NAMALWA (cell line): ENCODE results near the gene HOXA10.

Experiments
- DNase-seq: peaks from one replicate; pipeline ENCODE4 v3.0.0-alpha.2; 2015; ENCODE audit warnings: low spot score

Gene HOXA10

DNA sequence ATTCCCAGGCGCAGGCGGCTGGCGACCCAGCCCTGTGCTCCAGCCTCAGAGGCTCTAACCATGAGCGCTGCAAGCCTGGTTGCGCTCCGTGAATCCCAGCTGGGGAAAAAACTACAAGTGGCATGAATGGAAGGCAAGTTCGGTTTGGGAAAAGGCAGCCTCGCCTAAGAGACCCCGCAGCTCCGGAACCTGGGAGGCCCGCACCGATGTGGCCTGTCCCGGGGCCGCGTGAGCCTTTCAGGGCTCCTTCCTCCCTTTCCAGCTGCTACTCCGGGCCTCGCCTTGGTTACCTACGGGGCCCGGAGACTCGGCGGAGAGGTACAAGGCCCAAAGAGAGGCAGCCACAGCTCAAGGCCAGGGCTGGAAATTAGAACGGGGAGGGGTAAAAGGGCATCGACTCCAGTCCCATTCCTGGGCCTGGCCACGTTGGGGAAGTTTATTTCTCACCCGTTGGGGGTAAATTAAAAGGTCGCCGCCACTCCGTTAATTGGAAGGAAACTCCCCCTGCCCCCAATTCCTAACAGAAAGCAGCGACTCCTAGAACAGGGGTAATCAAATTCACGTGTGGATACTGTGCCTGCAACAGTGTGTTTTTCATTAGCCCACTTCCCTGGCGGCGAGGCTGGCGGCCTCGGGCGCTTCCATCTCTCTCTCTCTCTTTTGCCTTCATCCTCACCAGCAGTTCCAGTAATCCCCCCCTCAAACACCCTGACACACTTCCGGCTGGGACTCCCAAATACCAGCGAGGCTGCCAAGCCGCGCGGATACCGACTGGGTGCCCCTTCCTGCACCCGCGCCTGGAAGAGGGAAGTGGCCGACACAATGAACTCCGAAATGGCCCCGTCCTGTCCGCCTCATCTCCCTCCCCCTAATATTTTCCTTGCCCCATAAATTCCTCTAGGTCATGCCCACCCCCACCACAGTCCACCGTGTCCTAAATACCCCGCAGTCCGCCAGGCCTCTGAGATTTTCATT, 7.3 kb downstream of the HOXA10 start:
- no peak for DNase-seq

DNA sequence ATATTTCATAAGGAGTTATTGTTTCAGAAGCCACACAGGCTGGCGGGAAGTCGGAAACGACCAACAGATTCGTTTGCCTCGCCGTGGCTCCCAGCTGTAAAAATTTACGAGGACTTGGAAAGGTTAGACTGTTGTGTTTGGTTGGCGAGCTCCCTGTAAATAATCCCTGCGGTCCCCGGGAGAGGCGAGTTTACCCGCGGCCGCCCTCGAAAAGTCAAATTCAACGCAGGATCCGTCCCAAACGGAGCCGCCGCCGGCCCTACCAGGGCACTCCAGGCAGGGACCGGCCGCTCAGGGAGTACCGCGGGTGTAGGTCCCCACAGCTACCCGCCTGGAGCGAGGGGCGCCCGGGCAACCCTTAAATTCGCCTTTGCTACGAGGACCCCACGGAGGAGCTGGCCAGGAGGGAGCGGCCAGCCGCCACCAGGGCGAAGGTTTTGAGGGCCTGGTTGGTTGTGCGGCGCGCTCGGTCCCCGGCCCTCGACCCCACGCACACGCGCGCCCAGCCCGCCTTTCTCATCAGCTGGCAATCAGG, 8.1 kb downstream of the HOXA10 start:
- DNase-seq, result no peak

DNA sequence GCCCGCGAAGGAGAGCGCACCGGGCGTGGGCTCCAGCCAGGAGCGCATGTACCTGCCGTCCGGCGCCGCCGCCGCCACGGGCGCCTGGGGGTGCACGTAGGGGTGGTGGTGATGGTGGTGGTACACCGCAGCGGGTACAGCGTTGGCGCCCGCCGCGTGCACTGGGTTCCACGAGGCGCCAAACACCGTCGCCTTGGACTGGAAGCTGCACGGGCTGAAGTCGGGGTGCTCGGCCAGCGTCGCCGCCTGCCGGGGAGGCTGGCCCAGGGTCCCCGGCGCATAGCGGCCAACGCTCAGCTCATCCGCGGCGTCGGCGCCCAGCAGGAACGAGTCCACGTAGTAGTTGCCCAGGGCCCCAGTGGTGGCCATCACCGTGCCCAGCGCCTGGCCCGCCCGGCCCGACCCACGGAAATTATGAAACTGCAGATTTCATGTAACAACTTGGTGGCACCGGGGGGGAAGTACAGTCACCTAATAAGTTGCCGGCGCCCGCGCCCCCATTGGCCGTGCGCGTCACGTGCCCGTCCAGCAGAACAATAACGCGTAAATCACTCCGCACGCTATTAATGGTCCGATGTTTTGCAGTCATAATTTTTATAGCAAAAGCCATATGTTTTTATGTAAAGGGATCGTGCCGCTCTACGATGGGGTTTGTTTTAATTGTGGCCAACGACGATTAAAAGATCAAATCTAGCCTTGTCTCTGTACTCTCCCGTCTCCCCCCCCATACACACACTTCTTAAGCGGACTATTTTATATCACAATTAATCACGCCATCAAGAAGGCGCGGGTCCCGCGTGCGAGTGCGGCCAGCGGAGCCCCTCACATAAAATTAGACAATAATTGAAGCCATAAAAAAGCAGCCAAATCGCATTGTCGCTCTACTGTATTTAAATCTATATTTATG, 8.8 kb downstream of the HOXA10 start, which contains the start of gene HOXA9:
Gene HOXA9, minus strand, starts transcription at position 449 of the 907 bp plus-strand sequence. Its CDS starts 80 bp downstream, at position 369.
- no peak for DNase-seq

DNA sequence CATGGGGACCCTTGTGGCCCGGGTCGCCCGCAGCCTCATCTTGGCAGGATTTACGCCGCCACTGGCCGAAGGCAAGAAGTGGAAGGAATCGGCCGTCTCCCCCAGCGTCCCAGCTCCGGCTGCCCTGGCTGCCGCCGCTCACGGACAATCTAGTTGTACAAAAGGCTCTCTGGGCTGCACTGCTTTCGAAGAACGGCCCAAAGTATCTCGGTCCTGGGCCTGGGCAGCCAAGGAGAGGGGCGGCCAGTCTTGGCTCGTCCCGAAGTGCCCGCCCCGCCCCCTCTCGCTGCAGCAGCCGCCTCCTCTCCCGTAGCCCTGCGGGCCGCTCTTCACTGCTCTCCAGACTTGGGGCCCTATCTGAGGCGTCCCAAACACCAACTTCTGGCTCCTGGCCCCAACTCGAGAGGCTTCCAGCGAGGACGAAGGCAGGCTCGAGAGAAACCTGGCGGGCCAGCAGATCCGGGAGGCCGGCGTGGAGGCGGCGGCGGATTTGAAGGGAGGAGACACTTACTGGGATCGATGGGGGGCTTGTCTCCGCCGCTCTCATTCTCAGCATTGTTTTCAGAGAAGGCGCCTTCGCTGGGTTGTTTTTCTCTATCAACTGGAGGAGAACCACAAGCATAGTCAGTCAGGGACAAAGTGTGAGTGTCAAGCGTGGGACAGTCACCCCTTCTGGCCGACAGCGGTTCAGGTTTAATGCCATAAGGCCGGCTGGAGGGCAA, 9.6 kb downstream of the HOXA10 start:
- no peak for DNase-seq

DNA sequence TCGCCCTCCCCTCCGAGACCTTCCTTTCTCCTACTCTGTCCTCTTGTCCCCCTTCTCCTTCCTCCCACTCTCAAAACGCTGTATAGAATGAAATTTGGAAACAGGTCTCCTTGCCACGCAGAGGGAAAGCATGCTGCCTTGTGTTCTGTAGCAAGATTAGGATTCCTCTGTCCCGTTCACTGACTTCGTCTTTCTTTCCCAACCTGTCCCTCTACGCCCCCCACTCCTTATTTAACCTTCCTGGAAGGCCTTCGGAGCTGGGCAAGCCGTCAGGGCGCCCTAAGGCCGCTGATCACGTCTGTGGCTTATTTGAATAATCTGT, 10.1 kb downstream of the HOXA10 start:
- no peak for DNase-seq

DNA sequence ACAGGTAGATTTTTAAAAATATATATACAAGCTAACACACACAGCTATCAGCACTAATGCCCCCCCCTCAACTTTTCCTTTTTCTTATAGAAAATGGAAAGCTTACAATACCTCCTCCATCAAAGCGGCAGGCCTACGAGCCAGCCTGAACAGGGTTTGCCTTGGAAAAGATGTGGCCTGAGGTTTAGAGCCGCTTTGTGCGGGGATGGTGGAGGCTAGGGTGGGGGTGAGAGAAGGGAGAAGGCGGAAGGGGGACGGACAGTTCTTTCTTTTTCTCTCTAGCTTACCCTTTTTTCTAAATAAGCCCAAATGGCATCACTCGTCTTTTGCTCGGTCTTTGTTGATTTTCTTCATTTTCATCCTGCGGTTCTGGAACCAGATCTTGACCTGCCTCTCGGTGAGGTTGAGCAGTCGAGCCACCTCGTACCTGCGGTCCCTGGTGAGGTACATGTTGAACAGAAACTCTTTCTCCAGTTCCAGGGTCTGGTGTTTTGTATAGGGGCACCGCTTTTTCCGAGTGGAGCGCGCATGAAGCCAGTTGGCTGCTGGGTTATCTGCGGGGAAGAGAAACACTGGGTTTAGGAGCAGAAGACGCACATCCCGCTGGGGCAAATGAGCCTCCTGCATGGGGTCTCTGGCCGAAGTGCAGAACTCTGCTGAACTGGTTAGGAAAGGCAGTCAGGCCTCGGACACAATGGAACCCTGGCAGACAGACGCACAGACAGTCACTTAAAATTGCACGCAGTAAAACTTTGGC, 10.7 kb downstream of the HOXA10 start:
- no peak for DNase-seq

DNA sequence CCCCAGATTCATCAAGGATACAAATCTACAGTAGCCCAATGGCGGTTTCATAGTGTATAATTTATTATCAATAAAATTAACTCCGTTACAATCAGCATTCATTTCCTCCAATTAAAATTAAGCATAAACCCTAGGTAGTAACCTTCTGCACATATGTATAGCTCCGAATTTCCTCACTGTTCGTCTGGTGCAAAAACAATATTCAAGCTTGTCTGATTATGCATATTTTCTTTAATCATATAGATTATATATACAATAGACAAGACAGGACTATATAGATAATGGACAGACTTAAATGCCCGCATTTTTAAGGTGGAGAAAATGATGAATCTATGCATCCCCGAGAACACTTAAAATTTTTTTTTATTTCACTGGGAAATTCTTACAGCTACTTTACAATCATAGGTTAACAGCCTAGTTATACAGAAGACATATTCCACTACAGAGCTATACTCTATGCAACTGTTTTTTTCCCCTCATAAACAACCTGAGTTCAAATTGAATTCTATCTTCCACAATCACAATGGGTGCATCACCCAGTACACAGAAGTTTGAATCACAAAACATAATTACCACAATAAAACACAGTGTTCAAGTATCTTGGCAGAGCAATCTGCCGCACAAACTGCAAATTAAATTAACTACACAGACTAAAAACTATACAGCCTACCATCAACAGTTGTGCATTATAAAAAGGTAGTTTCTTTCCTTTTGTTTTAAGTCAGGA, 11.4 kb downstream of the HOXA10 start:
- no peak for DNase-seq

DNA sequence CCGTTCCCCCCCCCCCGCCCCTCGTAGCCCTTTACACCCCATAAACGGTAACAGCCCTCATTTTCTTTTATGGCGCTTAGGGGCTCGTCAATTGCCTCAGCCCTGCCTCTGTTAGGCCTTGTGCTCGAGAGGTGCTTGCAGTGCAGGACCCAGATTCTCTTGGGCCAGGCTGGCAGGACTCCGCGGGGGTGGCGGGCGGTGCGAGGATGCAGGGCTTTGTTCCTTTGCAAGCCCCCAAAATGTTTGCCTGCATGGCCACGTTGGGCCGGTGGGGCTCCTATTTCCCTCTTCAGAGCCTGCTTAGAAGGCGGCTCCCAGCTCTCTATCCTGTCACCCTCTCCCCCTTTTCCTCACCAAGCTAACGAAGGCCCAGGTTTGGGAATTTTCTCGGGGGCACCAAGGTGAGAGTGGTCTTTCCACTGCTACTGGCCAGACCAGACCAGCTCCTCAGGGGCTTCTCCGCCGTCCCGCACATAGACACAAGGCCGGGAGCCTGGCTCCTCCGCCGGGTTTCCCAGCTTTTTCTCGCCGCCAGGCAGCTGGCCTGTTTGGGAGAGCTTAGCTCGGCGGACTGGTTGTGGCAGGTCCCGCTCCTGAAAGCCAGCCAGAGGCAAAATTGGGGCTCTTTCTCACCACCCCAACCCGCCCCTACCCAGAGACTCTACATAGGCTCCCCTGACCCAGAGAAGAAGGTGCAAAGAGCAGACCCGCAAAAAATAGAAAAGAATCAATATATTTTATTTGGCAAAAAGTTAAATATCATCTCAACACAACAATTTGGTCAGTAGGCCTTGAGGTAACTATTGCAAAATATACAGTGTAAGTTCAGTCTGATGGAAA, 12.2 kb downstream of the HOXA10 start:
- no peak for DNase-seq

DNA sequence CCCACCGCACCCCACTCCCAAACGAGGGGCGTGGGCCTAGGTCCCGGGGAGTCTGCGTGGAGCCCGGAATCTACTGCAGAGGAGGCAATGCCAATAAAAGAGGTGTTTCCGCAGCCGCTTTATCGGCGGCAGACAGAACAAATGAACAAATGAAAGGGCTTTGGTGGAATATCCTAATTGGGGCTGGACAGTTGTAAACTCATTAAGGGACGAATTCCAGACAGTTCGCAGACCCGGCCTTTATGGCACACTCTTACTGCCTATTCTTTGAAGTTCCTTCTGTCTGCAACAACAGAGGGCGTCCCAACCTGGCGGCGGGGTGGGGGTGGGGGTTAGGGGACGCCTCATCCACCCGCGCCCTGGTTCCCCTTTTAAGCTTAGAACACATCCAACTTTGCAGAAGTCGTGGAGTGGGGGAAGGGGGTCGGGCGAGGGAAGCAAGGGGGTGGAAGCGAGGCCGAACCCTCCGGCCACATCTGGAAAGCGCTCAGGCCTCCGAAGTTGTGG, 12.9 kb downstream of the HOXA10 start:
- DNase-seq, result no peak

DNA sequence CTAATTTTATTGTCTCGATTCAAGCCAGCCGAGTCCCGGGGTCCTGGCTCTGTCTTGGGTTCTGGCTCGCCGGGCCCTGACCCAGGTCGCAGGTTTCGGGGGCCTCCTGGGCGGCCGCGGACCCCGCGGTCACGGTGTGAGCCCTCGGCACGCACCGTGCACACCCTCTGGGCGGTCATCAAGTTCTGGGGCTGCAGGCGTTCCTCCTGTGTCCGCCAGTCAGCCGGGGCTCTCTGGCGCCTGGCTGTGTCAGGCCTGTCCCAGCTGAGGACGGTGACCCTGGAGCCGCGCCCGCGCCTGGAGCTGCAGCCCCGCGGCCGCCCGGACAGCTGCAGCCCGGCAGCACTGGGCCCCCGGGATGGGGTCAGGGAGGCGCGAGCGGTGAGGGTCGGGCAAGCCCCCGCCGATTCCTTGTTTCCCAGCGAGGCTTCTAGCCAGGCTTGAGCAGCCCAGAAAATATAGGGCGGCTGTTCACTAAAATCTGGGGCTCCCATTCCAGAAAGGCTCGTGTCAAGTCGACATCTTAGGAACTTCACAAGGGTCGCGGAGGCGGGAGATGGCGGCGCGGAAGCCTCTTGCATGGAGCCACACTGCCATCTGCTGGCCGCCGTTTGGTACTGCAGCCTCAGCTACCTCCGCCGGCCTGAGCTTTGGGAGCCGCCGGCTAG, 13.4 kb downstream of the HOXA10 start:
- peak; percentile 91 for DNase-seq

DNA sequence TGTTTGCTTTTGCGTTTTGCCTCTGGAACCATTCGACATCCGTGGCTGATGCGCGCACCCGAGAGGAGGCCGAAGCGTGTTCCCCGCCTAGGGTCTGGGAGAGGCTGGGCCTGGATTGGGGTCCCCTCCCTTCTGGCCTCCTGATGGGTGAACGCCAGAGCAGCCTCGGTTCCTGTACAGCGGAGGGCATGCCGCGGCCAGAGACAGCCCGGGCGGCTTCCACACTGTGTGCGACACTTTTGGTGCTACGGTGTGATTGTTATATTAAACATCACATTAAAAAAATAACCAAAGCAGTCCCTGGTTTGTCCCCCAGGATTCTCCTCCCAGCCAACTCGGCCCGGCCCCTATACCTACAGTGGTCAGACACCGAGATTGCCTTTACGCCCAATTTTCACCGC, 14.0 kb downstream of the HOXA10 start:
- DNase-seq, result no peak

DNA sequence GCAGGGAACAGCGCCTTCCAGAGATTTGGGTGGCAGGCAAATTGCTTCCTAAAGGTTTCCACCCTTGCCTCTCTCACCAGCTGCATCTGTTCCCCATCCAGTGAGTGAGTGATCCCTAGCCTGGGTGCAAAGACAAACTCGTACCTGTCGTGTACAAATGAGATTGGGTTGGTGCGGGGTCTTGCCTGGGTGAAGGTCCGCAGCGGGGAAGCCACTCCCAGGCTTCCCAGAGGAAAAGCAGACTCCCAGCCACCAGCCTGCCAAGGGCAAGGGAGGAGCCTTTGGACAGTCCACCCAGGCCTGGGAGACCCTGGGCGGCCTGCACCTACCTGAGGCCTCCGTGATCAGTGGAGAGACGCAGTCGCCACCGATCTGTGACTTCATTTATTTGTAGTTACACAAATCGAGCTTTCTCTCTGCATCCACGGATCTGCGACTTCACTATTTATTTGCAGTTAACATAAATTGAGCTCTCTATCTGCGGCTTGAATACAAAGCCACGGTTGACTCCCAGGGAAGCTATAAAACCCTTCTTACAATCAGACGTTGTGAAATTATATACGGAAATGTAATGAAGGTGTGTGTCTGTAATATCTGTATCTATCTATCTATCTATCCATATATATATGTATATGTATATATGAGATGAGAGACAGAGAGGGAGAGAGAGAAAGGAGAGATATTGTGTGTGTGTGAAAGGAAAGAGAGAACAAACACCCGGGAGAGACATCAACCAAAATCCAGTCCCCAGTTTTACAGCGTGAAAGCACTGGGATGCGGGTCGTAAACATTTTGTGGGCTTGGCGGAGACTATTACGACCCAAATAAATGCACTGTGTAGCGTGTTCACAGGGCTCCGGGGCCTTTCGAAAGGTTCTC, 14.6 kb downstream of the HOXA10 start:
- DNase-seq, result no peak

DNA sequence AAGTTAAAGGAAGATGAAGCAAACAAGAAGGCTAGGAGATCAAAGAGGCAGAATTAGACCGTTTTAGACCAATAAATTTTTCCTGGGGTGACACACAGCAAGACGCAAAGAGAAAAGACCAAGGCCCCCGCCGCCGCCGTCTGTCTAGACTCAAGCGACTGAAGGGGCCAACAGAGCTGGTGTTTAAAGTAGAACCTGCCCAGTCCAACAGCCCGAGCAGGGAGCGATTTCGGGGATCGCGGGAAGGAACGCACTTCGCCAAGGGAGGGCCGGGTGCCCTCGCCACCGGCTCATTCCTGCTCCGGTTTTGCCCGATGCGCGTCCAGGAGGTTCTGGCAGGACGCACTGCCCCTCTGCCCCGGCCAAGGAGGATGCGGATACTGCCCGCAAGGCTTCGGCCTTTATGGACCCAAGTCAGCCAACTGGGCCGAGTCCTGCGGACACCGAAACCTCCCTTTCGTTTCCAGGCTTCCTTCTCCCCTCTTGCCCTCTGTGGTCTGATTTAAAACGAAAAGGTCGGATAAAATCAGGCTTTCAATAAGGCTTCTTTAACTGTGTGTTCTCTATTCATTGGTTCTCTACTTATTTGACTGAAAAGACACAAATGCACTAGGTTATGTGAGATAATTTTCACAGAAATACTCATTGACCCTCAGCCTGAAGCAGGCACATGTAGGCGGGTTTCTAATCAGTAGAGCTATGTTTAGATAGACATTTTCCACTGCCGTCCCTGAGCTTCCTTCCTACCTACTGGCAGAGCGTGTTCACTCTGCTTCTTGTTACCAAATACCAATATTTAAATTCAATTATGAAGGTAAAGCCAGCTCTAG, 15.5 kb downstream of the HOXA10 start:
- DNase-seq, result no peak

DNA sequence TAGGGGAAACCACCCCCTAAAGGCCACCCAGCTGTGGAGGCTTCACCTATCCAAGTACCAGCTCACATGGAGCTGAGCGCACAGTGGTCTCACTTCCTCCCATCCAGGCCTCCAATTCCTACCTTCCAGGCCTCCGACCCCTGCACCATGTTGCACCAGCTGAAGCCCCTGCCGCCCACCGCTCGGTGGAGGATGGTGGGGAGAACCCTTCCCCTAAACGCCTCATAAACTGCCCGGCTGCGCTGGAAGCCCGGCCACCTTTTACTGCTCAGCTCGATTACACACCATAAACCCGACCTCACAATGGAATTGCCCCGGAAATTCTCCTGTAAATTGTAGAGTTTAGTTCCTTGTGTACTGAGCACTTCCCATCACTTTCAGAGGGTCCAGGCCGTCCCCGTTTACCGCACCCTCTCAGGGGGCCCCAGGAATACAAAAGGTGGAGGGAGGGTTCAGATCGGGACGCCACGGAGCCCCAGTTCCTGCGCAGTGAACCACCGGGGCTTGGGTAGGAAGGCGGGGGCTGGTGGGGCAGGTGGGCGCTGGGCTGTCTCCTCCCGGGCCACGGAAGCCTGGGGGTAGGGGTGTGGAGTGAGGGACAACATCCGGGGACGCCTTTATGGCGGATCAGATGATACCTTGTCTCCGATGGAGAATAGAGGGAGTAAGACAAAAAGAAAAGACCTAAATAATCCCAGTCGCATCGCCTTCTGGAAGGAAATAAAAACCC, 16.3 kb downstream of the HOXA10 start:
- DNase-seq, result no peak

DNA sequence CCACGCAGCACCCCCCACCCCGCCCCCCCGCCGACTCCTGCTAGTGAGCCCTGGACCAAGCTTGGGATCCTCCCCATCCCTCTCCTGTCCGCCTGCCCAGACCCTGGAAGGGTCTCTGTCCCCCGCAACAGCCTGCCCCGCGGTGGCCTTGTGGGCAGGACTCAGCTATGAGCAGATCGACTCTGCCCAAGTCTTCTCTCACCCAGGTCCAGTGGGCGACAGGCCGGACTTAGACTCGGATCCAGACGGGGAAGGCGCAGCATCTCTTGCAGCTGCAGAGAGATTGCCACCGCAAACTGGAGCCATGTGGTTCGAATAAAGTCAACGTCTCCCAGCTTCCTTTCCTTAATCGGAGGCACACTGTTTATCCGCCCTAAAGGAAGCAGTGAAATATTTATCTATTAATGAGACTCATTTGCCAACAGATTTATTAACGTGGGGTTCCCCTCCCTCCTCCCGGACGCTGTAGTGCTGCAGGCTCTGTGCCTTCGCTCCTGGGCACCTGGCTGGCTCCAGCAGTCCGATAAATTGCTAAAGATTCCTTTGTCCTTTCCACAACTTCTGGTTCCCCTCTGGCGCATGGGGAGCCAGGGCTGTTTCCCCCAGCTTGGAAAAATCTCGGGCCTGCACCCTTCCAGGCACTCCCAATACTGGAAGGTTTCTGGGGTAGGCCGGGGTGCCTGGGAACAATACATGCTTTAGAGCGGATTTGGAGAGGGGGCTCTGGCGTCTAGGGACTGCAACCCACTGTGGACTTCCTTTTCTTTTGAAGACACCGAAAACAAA, 17.0 kb downstream of the HOXA10 start:
- no peak for DNase-seq
